A549 (cell line): ENCODE data around the gene CAPSL. TPM values are rescaled to one million over a fixed set of nuclear protein-coding genes. Genes with fewer than 3 reads are reported as not detected.

ENCODE experiments used
- ATAC-seq, 2 experiments: fragments of 200-7000 bp in 1 of 2; fragments of >200 bp in 1 of 2; cut with Nextera tagmentation in 1 of 2; cut with Tn5 transposase in 1 of 2; 3 replicates each; pipeline versions ENCODE4 v1.8.0 to v1.9.1; 2018 to 2020; ENCODE audit warnings: mild to moderate bottlenecking in 1 of 2, moderate library complexity in 1 of 2
- CTCF ChIA-PET: fragments of 300-600 bp; sonication (Branson Sonifier 250); formaldehyde crosslinking; extraction: SDS; loops from one replicate; lab custom pipeline; 2021; ENCODE audit warnings: antibody characterized with exemption, inconsistent platforms; lab: Yijun Ruan, JAX
- POLR2A ChIA-PET: fragments of 350-600 bp; formaldehyde crosslinking; extraction: SDS; loops from one replicate; lab custom pipeline; 2021; ENCODE audit warnings: antibody characterized with exemption, inconsistent platforms; lab: Yijun Ruan, JAX
- DNase-seq, 2 experiments: peaks; one replicate each; pipeline versions ENCODE4 v3.0.0 to v3.0.0-alpha.2; 2011 to 2016; ENCODE audit warnings: low read depth in 1 of 2, low spot score in 1 of 2
- FAIRE-seq: peaks from 2 replicates; lab custom pipeline; 2011; peaks lifted over from hg19 to GRCh38; lab: Jason Lieb, UNC
- H3K27ac ChIP-seq, 2 experiments: fragments of >200 bp; sonication (Bioruptor Twin); formaldehyde crosslinking; 3 replicates each; pipeline ENCODE4 v1.5.1; 2016 to 2017
- H3K4me1 ChIP-seq: fragments of >200 bp; sonication (Bioruptor Twin); formaldehyde crosslinking; 3 replicates; pipeline ENCODE4 v1.6.1; 2016
- H3K4me2 ChIP-seq: fragments of >200 bp; sonication (Bioruptor Twin); formaldehyde crosslinking; 3 replicates; pipeline ENCODE4 v1.6.1; 2016
- H3K4me3 ChIP-seq: fragments of >200 bp; sonication (Bioruptor Twin); formaldehyde crosslinking; 3 replicates; pipeline ENCODE4 v1.5.1; 2016
- H3K9me3 ChIP-seq: fragments of >200 bp; sonication (Bioruptor Twin); formaldehyde crosslinking; 3 replicates; pipeline ENCODE4 v1.6.1; 2016
- CHD2 ChIP-seq: fragments of 150-350 bp; IDR thresholded peaks from 2 replicates; pipeline ENCODE4 v1.6.1; 2014; ENCODE audit warnings: low read length; ENCODE audit not compliant: partially characterized antibody
- E2F6 ChIP-seq: IDR thresholded peaks from 2 replicates; pipeline ENCODE4 v1.6.1; 2012; ENCODE audit warnings: low read depth, borderline replicate concordance
- EHF ChIP-seq: fragments of 250-450 bp; sonication (Bioruptor Pico); IDR thresholded peaks from 2 replicates; pipeline ENCODE4 v1.5.0; 2020; ENCODE audit warnings: mild to moderate bottlenecking
- EP300 ChIP-seq, 2 experiments: fragments of >200 bp; sonication (Bioruptor Twin); formaldehyde crosslinking; IDR thresholded peaks; 2 replicates in 1 of 2; 3 replicates in 1 of 2; pipeline ENCODE4 v1.6.1; 2016 to 2017
- ESRRA ChIP-seq: fragments of 150-350 bp; IDR thresholded peaks from 2 replicates; pipeline ENCODE4 v1.6.1; 2014; ENCODE audit warnings: mild to moderate bottlenecking, low read length, borderline replicate concordance
- FOSL2 ChIP-seq, 2 experiments: fragments of 450-650 bp in 1 of 2; fragments of >200 bp in 1 of 2; sonication (Bioruptor Twin) in 1 of 2; formaldehyde crosslinking; IDR thresholded peaks; 2 replicates each; pipeline versions ENCODE4 v1.5.0 to v1.6.1; 2016 to 2020; ENCODE audit warnings: mild to moderate bottlenecking in 1 of 2, moderate library complexity in 1 of 2
- FOXS1 ChIP-seq: fragments of 250-450 bp; sonication (Bioruptor Pico); IDR thresholded peaks from 2 replicates; pipeline ENCODE4 v1.5.0; 2020; ENCODE audit warnings: mild to moderate bottlenecking, moderate library complexity
- HES2 ChIP-seq: fragments of >200 bp; sonication (Bioruptor Twin); formaldehyde crosslinking; IDR thresholded peaks from 2 replicates; pipeline ENCODE4 v1.6.1; 2016
- HMGXB4 ChIP-seq: fragments of 250-450 bp; sonication (Bioruptor Pico); IDR thresholded peaks from 2 replicates; pipeline ENCODE4 v1.5.0; 2021; ENCODE audit warnings: mild to moderate bottlenecking, moderate library complexity, borderline replicate concordance
- HOXB13 ChIP-seq: fragments of 250-450 bp; sonication (Bioruptor Pico); IDR thresholded peaks from 2 replicates; pipeline ENCODE4 v1.5.0; 2020; ENCODE audit warnings: low read depth, mild to moderate bottlenecking, moderate library complexity
- JUNB ChIP-seq: fragments of >200 bp; sonication (Bioruptor Twin); formaldehyde crosslinking; IDR thresholded peaks from 2 replicates; pipeline ENCODE4 v1.6.1; 2016
- KDM1A ChIP-seq: fragments of 200-600 bp; sonication (generic); IDR thresholded peaks from 2 replicates; pipeline ENCODE4 v1.6.1; 2016; ENCODE audit warnings: low read depth, mild to moderate bottlenecking
- KDM5A ChIP-seq: fragments of 200-600 bp; sonication (generic); IDR thresholded peaks from 2 replicates; pipeline ENCODE4 v1.6.1; 2016; ENCODE audit warnings: antibody characterized with exemption, mild to moderate bottlenecking
- MAFK ChIP-seq: fragments of 450-650 bp; IDR thresholded peaks from 2 replicates; pipeline ENCODE4 v1.6.1; 2014; ENCODE audit not compliant: partially characterized antibody
- MAZ ChIP-seq: fragments of 150-350 bp; IDR thresholded peaks from 2 replicates; pipeline ENCODE4 v1.6.1; 2014; ENCODE audit warnings: antibody characterized with exemption, low read depth, low read length, borderline replicate concordance
- NFE2L2 ChIP-seq: fragments of 150-350 bp; conservative IDR thresholded peaks from 2 replicates; pipeline ENCODE4 v1.6.1; 2014; ENCODE audit warnings: low read length
- PHF8 ChIP-seq: fragments of 200-600 bp; sonication (generic); IDR thresholded peaks from 2 replicates; pipeline ENCODE4 v1.6.1; 2016; ENCODE audit warnings: low read depth, mild to moderate bottlenecking, antibody characterized with exemption, moderate library complexity, borderline replicate concordance
- POLR2A ChIP-seq: IDR thresholded peaks from 2 replicates; pipeline ENCODE4 v1.6.1; 2012; ENCODE audit warnings: mild to moderate bottlenecking, low read length
- POLR2AphosphoS2 ChIP-seq: conservative IDR thresholded peaks from 2 replicates; pipeline ENCODE4 v1.6.1; 2012; ENCODE audit warnings: low read length, improper control_type of control experiment, inconsistent platforms
- RFX5 ChIP-seq: fragments of 450-650 bp; IDR thresholded peaks from 2 replicates; pipeline ENCODE4 v1.7.1; 2014; ENCODE audit warnings: antibody characterized with exemption, mild to moderate bottlenecking, moderate library complexity
- RNF2 ChIP-seq: fragments of 200-600 bp; sonication (generic); IDR thresholded peaks from 2 replicates; pipeline ENCODE4 v1.6.1; 2016; ENCODE audit warnings: low read depth, mild to moderate bottlenecking, antibody characterized with exemption, moderate library complexity, borderline replicate concordance
- SMC3 ChIP-seq: fragments of >200 bp; sonication (Bioruptor Twin); formaldehyde crosslinking; IDR thresholded peaks from 3 replicates; pipeline ENCODE4 v1.6.1; 2018; ENCODE audit warnings: inconsistent platforms
- SREBF2 ChIP-seq: fragments of 450-650 bp; IDR thresholded peaks from 2 replicates; pipeline ENCODE4 v1.6.1; 2014; ENCODE audit warnings: mild to moderate bottlenecking, moderate library complexity
- USF2 ChIP-seq: fragments of 450-650 bp; IDR thresholded peaks from 2 replicates; pipeline ENCODE4 v1.6.1; 2014; ENCODE audit warnings: antibody characterized with exemption
- ZNF302 ChIP-seq: fragments of 250-450 bp; sonication (Bioruptor Pico); IDR thresholded peaks from 2 replicates; pipeline ENCODE4 v1.9.0; 2021; ENCODE audit warnings: inconsistent platforms, mild to moderate bottlenecking, moderate library complexity
- WGBS: methylation state at CpG from one replicate; pipeline ENCODE4 v1.1.6; 2017; ENCODE audit errors: missing lambda C conversion rate; 5-methylcytosine and 5-hydroxymethylcytosine counted together
- polyA plus RNA-seq, 4 experiments: library from polyadenylated mRNA; depleted of rRNA in 3 of 4; stranded (reverse); fragments of >200 nt; fragmentation: RNase III in 1 of 4; extraction: RNeasy Plus Mini Kit Qiagen cat#74134 plus additional on column Dnase treatment in 1 of 4; gene quantifications; 2 replicates in 3 of 4; 3 replicates in 1 of 4; pipeline ENCODE4 v1.2.3, GENCODE V29; 2011 to 2017

Gene CAPSL
- polyA plus RNA-seq, 2 of the 4 experiments (the other 2 are of a cell fraction): not detected

- no peak for TF ChIP-seq HMGXB4 (CRISPR knock-in tag)
- no peak for TF ChIP-seq ESRRA
- no peak for TF ChIP-seq EHF (CRISPR knock-in tag)
These were observed 16.5 kb downstream of the CAPSL start (continued) for GRCh38 chr5:35921930-35922329.

- Histone ChIP-seq H3K4me2 (no peak overlapping the region), H3K4me3 (no peak overlapping the region), H3K27ac (no peak overlapping the region), H3K4me1 (no peaks in the 10 kb centered on the region), H3K9me3 (no peaks in the 10 kb centered on the region)
- 36% methylated on average over 11 of the region's 11 CpGs for WGBS
- no peak for ATAC-seq
- ChIA-PET CTCF (interaction anchor here (0.8 kb wide), 1 partner anchor 148 kb away, joined by 3 read pairs; no protein-coding TSS in a partner anchor), POLR2A (no interaction called here)
- peak in 1 of 2 experiments; percentile 4 for DNase-seq
- no peak for TF ChIP-seq EP300 (IDR thresholded peaks at IDR 0.05)
- TF ChIP-seq HES2: no peak
- TF ChIP-seq JUNB: no peak
- TF ChIP-seq POLR2A: no peak
- TF ChIP-seq SMC3: no peak
- no peak for TF ChIP-seq HOXB13 (CRISPR knock-in tag)
- TF ChIP-seq CHD2: no peak
- no peak for TF ChIP-seq FOXS1
- no peak for TF ChIP-seq SREBF2
- no peak for FAIRE-seq
These were observed 17.5 kb downstream of the CAPSL start for GRCh38 chr5:35920890-35921289.

- Histone ChIP-seq H3K4me1 (no peaks in the 10 kb centered on the region), H3K4me3 (no peak overlapping the region), H3K4me2 (no peak overlapping the region), H3K9me3 (no peaks in the 10 kb centered on the region), H3K27ac (no peak overlapping the region)
- ChIA-PET POLR2A (no interaction called here), CTCF (interaction anchor here (0.9 kb wide), 1 partner anchor 141 kb away, joined by 4 read pairs; no protein-coding TSS in a partner anchor)
- FAIRE-seq (no peak), ATAC-seq (no peak), DNase-seq (no peak)
- no peak for TF ChIP-seq KDM1A
- no peak for TF ChIP-seq ZNF302
- TF ChIP-seq USF2: no peak
- TF ChIP-seq NFE2L2: no peak
- TF ChIP-seq FOSL2 (IDR thresholded peaks at IDR 0.05): no peak
- TF ChIP-seq FOSL2 (CRISPR knock-in tag; IDR thresholded peaks at IDR 0.05): no peak
- TF ChIP-seq PHF8: no peak
- TF ChIP-seq KDM5A: no peak
- TF ChIP-seq MAFK: no peak
- no peak for TF ChIP-seq E2F6
- TF ChIP-seq MAZ: no peak
- TF ChIP-seq POLR2AphosphoS2: no peak
- no peak for TF ChIP-seq RNF2
- TF ChIP-seq RFX5: no peak
- TF ChIP-seq CHD2: no peak
- no peak for TF ChIP-seq ESRRA
- WGBS: 8% methylated on average over 4 of the region's 4 CpGs
These were observed 19.2 kb downstream of the CAPSL start for GRCh38 chr5:35919191-35919590.
